Astrocyte (in vitro differentiated cells and primary cell): ENCODE measurements around the gene LYPD4. TPM values are rescaled to one million over a fixed set of nuclear protein-coding genes. Genes with fewer than 3 reads are reported as not detected.

Source experiments
- DNase-seq: peaks from one replicate; pipeline ENCODE4 v3.0.0-alpha.2; 2010; ENCODE audit warnings: low read depth
- FAIRE-seq: peaks from 2 replicates; lab custom pipeline; 2011; peaks lifted over from hg19 to GRCh38; lab: Jason Lieb, UNC
- H2AFZ ChIP-seq: 2 replicates; pipeline ENCODE4 v1.6.0; 2012; ENCODE audit warnings: low read depth, low read length, inconsistent platforms
- H3K27ac ChIP-seq: 2 replicates; pipeline ENCODE4 v1.5.1; 2011; ENCODE audit warnings: low read depth, low read length, inconsistent platforms
- H3K27me3 ChIP-seq: 2 replicates; pipeline ENCODE4 v1.6.0; 2011; ENCODE audit warnings: low read length, inconsistent platforms; ENCODE audit not compliant: insufficient read depth
- H3K36me3 ChIP-seq: 2 replicates; pipeline ENCODE4 v1.5.1; 2011; ENCODE audit warnings: low read length, inconsistent platforms; ENCODE audit not compliant: insufficient read depth
- H3K4me1 ChIP-seq: 2 replicates; pipeline ENCODE4 v1.5.1; 2011; ENCODE audit warnings: low read length, inconsistent platforms; ENCODE audit not compliant: insufficient read depth
- H3K4me2 ChIP-seq: 2 replicates; pipeline ENCODE4 v1.6.0; 2012; ENCODE audit warnings: low read length, inconsistent platforms
- H3K4me3 ChIP-seq: 2 replicates; pipeline ENCODE4 v1.5.1; 2011; ENCODE audit warnings: low read depth, mild to moderate bottlenecking, low read length, inconsistent platforms; ENCODE audit not compliant: insufficient read depth
- H3K79me2 ChIP-seq: 2 replicates; pipeline ENCODE4 v1.6.0; 2012; ENCODE audit warnings: mild to moderate bottlenecking, low read length, inconsistent platforms; ENCODE audit not compliant: insufficient read depth
- H3K9ac ChIP-seq: 2 replicates; pipeline ENCODE4 v1.6.0; 2012; ENCODE audit warnings: mild to moderate bottlenecking, low read length, inconsistent platforms
- H3K9me3 ChIP-seq: 2 replicates; pipeline ENCODE4 v1.5.1; 2012; ENCODE audit warnings: low read depth, mild to moderate bottlenecking, low read length, inconsistent platforms; ENCODE audit not compliant: insufficient read depth
- H4K20me1 ChIP-seq: 2 replicates; pipeline ENCODE4 v1.6.0; 2012; ENCODE audit warnings: low read length, inconsistent platforms; ENCODE audit not compliant: insufficient read depth
- H3K27ac Mint-ChIP-seq: one replicate; pipeline ENCODE4 v1.8.0; 2021; ENCODE audit warnings: mild to moderate bottlenecking, mixed read lengths; ENCODE audit not compliant: unreplicated experiment
- H3K27me3 Mint-ChIP-seq: one replicate; pipeline ENCODE4 v1.8.0; 2021; ENCODE audit warnings: low read depth, mixed read lengths; ENCODE audit not compliant: unreplicated experiment
- H3K36me3 Mint-ChIP-seq: one replicate; pipeline ENCODE4 v1.8.0; 2021; ENCODE audit warnings: low read depth, mixed read lengths; ENCODE audit not compliant: unreplicated experiment
- H3K4me1 Mint-ChIP-seq: one replicate; pipeline ENCODE4 v1.8.0; 2021; ENCODE audit warnings: low read depth, mixed read lengths; ENCODE audit not compliant: unreplicated experiment
- H3K4me3 Mint-ChIP-seq: one replicate; pipeline ENCODE4 v1.8.0; 2021; ENCODE audit warnings: mild to moderate bottlenecking, moderate library complexity, mixed read lengths; ENCODE audit not compliant: unreplicated experiment
- H3K9me3 Mint-ChIP-seq: one replicate; pipeline ENCODE4 v1.8.0; 2021; ENCODE audit warnings: mild to moderate bottlenecking, mixed read lengths; ENCODE audit not compliant: unreplicated experiment
- EZH2 ChIP-seq: IDR thresholded peaks from 2 replicates; pipeline ENCODE4 v1.6.1; 2012; ENCODE audit warnings: mild to moderate bottlenecking, low read length, inconsistent platforms; ENCODE audit not compliant: insufficient read depth
- total RNA-seq: library from RNA; stranded (reverse); gene quantifications from 2 replicates; pipeline ENCODE4 v1.2.1, GENCODE V29; 2021
- TF ChIP-seq, protein P1 (sequence below): IDR thresholded peaks from 2 replicates; pipeline ENCODE4 v1.5.1; 2011; ENCODE audit warnings: low read depth, mild to moderate bottlenecking, inconsistent platforms, low read length, moderate library complexity; ENCODE audit not compliant: insufficient read depth

Gene LYPD4
- total RNA-seq, 1 donor from 2014 or later: not detected

DNA sequence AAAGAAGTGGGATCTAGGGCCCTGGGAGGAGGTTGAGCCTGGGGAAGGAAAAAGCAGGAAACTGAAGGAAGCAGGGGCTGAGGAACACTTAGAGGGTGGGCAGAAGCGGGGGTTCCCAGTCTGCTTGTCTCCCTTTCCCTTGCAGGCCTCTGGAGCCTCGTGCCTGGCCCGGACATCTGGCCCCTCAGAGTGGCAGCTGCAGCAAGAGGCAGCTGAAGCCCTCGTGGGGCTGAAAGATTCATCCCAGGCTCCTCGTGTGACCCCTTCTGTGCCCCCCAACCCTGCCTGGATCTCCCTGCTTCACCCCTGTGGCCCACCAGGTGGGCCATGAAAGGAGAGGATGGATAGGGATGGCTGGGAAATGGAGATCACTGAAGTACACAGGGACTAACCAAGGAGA, 5.9 kb upstream of the LYPD4 start:
- no peak overlapping the region for H3K4me2 ChIP-seq
- H3K36me3 Mint-ChIP-seq: no peaks in the 10 kb centered on the region
- H3K4me1 Mint-ChIP-seq: no peaks in the 10 kb centered on the region
- H3K36me3 ChIP-seq: no peaks in the 10 kb centered on the region
- no peak overlapping the region for H2AFZ ChIP-seq
- no peak overlapping the region for H3K9ac ChIP-seq
- TF ChIP-seq, protein P1, sequence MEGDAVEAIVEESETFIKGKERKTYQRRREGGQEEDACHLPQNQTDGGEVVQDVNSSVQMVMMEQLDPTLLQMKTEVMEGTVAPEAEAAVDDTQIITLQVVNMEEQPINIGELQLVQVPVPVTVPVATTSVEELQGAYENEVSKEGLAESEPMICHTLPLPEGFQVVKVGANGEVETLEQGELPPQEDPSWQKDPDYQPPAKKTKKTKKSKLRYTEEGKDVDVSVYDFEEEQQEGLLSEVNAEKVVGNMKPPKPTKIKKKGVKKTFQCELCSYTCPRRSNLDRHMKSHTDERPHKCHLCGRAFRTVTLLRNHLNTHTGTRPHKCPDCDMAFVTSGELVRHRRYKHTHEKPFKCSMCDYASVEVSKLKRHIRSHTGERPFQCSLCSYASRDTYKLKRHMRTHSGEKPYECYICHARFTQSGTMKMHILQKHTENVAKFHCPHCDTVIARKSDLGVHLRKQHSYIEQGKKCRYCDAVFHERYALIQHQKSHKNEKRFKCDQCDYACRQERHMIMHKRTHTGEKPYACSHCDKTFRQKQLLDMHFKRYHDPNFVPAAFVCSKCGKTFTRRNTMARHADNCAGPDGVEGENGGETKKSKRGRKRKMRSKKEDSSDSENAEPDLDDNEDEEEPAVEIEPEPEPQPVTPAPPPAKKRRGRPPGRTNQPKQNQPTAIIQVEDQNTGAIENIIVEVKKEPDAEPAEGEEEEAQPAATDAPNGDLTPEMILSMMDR: no peak
- TF ChIP-seq EZH2: no peak
- FAIRE-seq (no peak), DNase-seq (no peak)
- no peak overlapping the region for H3K27ac ChIP-seq
- no peaks in the 10 kb centered on the region for H3K9me3 ChIP-seq
- no peak overlapping the region for H3K4me3 Mint-ChIP-seq
- peaks cover 34% of the 10 kb centered on the region for H3K27me3 ChIP-seq
- H3K27me3 Mint-ChIP-seq: peaks cover 45% of the 10 kb centered on the region
- no peak overlapping the region for H3K4me3 ChIP-seq
- no peaks in the 10 kb centered on the region for H4K20me1 ChIP-seq
- no peaks in the 10 kb centered on the region for H3K4me1 ChIP-seq
- no peaks in the 10 kb centered on the region for H3K9me3 Mint-ChIP-seq
- no peak overlapping the region for H3K27ac Mint-ChIP-seq
- H3K79me2 ChIP-seq: no peaks in the 10 kb centered on the region

DNA sequence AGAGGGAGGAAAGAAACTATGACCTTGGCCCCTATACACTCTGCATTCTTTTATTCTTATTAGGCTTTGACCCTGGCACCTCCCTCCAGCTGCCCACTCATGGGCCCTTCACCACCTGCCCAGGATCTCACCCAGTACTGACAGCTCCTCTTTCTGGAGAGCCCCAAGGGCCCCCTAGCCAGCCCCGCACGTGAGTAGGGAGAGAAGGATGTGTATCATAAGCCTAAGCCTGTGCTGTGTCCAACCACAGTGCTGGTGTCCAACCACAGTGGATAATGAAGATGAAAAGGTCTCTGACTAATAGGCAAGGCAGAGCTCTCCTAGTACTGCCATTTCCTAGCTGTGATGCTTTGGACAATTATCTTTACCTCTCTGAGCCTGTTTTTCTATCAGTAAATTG, 4.6 kb upstream of the LYPD4 start:
- H2AFZ ChIP-seq: no peak overlapping the region
- DNase-seq: no peak
- Mint-ChIP-seq H3K27me3 (peaks cover 42% of the 10 kb centered on the region), H3K36me3 (no peaks in the 10 kb centered on the region), H3K9me3 (no peaks in the 10 kb centered on the region), H3K27ac (no peak overlapping the region), H3K4me3 (no peak overlapping the region), H3K4me1 (no peaks in the 10 kb centered on the region)
- peaks cover 24% of the 10 kb centered on the region for H3K27me3 ChIP-seq
- no peak overlapping the region for H3K4me3 ChIP-seq
- no peak for TF ChIP-seq EZH2
- TF ChIP-seq, protein P1: no peak
- no peak overlapping the region for H3K27ac ChIP-seq
- no peak overlapping the region for H3K4me2 ChIP-seq
- H3K4me1 ChIP-seq: no peaks in the 10 kb centered on the region
- FAIRE-seq: no peak
- H3K9ac ChIP-seq: no peak overlapping the region
- no peaks in the 10 kb centered on the region for H4K20me1 ChIP-seq
- no peaks in the 10 kb centered on the region for H3K9me3 ChIP-seq
- H3K36me3 ChIP-seq: no peaks in the 10 kb centered on the region
- no peaks in the 10 kb centered on the region for H3K79me2 ChIP-seq

DNA sequence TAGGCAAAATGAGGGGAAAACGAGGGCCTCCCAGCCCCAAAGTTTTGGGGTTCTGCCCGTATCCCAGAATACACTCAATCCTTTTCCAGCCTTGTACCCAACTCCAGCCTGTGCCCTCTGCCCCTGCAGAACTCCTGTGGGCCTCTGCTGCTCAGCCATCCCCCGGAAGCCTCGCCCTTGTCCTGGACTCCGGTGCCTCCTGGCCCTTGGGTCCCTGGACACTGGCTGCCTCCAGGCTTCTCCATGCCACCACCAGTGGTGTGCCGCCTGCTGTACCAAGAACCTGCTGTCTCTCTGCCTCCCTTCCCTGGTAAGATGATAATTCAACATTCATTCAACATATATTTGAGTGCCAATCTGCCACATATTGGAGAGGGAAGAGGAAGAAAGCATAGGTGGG, 4.2 kb upstream of the LYPD4 start:
- H3K9me3 ChIP-seq: no peaks in the 10 kb centered on the region
- no peaks in the 10 kb centered on the region for H3K79me2 ChIP-seq
- TF ChIP-seq, protein P1: no peak
- no peak for TF ChIP-seq EZH2
- Mint-ChIP-seq H3K4me3 (no peak overlapping the region), H3K36me3 (no peaks in the 10 kb centered on the region), H3K9me3 (no peaks in the 10 kb centered on the region), H3K27me3 (peaks cover 46% of the 10 kb centered on the region), H3K4me1 (no peaks in the 10 kb centered on the region), H3K27ac (no peak overlapping the region)
- no peak overlapping the region for H2AFZ ChIP-seq
- DNase-seq (no peak), FAIRE-seq (no peak)
- H4K20me1 ChIP-seq: no peaks in the 10 kb centered on the region
- peaks cover 20% of the 10 kb centered on the region for H3K27me3 ChIP-seq
- no peaks in the 10 kb centered on the region for H3K4me1 ChIP-seq
- H3K4me2 ChIP-seq: no peak overlapping the region
- H3K27ac ChIP-seq: no peak overlapping the region
- H3K4me3 ChIP-seq: no peak overlapping the region
- no peaks in the 10 kb centered on the region for H3K36me3 ChIP-seq
- no peak overlapping the region for H3K9ac ChIP-seq
